DOHH2 (cell line): ENCODE results near the gene RILPL2.

Source experiments
- H3F3A ChIP-seq: fragments of 200-600 bp; sonication (generic), shearing (Covaris generic); 2 replicates; pipeline ENCODE4 v1.6.0; 2016; ENCODE audit warnings: antibody characterized with exemption, mild to moderate bottlenecking; ENCODE audit not compliant: control insufficient read depth, insufficient read depth
- H3K27ac ChIP-seq: fragments of 200-600 bp; sonication (generic); 2 replicates; pipeline ENCODE4 v1.5.1; 2014; ENCODE audit warnings: low read depth, mild to moderate bottlenecking, low read length, moderate library complexity
- H3K27me3 ChIP-seq: fragments of 200-600 bp; sonication (generic); 2 replicates; pipeline ENCODE4 v1.6.1; 2014; ENCODE audit warnings: mild to moderate bottlenecking, low read length, mixed read lengths; ENCODE audit not compliant: control insufficient read depth
- H3K36me3 ChIP-seq: fragments of 200-600 bp; sonication (generic); 2 replicates; pipeline ENCODE4 v1.6.1; 2014; ENCODE audit warnings: mild to moderate bottlenecking, low read length, moderate library complexity, mixed read lengths; ENCODE audit not compliant: control insufficient read depth
- H3K4me1 ChIP-seq: fragments of 200-600 bp; sonication (generic); 2 replicates; pipeline ENCODE4 v1.6.1; 2014; ENCODE audit warnings: mild to moderate bottlenecking, low read length, mixed read lengths; ENCODE audit not compliant: control insufficient read depth
- H3K4me2 ChIP-seq: fragments of 200-600 bp; sonication (generic); 2 replicates; pipeline ENCODE4 v1.6.0; 2014; ENCODE audit warnings: mild to moderate bottlenecking, low read length, moderate library complexity
- H3K4me3 ChIP-seq: fragments of 200-600 bp; sonication (generic); 2 replicates; pipeline ENCODE4 v1.5.1; 2014; ENCODE audit warnings: mild to moderate bottlenecking, low read length, mixed read lengths
- H3K79me2 ChIP-seq: fragments of 200-600 bp; sonication (generic); 2 replicates; pipeline ENCODE4 v1.6.1; 2014; ENCODE audit warnings: mild to moderate bottlenecking, low read length, mixed read lengths; ENCODE audit not compliant: control insufficient read depth
- H3K9me2 ChIP-seq: fragments of 200-600 bp; sonication (generic); replicated peaks from 2 replicates; pipeline ENCODE4 v1.6.1; 2014; ENCODE audit warnings: mild to moderate bottlenecking, low read length, mixed read lengths; ENCODE audit not compliant: control insufficient read depth
- H3K9me3 ChIP-seq: fragments of 200-600 bp; sonication (generic); 2 replicates; pipeline ENCODE4 v1.6.1; 2014; ENCODE audit warnings: antibody characterized with exemption, low read length, mixed read lengths; ENCODE audit not compliant: control insufficient read depth, insufficient read depth
- H4K20me1 ChIP-seq: fragments of 200-600 bp; sonication (generic); 2 replicates; pipeline ENCODE4 v1.6.0; 2014; ENCODE audit warnings: low read depth, mild to moderate bottlenecking, antibody characterized with exemption, low read length, moderate library complexity; ENCODE audit not compliant: control insufficient read depth, insufficient read depth
- EZH2phosphoT487 ChIP-seq: fragments of 200-600 bp; sonication (generic); IDR thresholded peaks from 2 replicates; pipeline ENCODE4 v1.6.1; 2017; ENCODE audit warnings: borderline replicate concordance, mild to moderate bottlenecking, antibody characterized with exemption, low read length, moderate library complexity, mixed read lengths
- TF ChIP-seq, protein P1 (sequence below): fragments of 200-600 bp; sonication (generic); IDR thresholded peaks from one replicate; pipeline ENCODE4 v1.5.1; 2014; ENCODE audit warnings: antibody characterized with exemption, mild to moderate bottlenecking, low read depth, low read length; ENCODE audit not compliant: poor library complexity, severe bottlenecking

Gene RILPL2

DNA sequence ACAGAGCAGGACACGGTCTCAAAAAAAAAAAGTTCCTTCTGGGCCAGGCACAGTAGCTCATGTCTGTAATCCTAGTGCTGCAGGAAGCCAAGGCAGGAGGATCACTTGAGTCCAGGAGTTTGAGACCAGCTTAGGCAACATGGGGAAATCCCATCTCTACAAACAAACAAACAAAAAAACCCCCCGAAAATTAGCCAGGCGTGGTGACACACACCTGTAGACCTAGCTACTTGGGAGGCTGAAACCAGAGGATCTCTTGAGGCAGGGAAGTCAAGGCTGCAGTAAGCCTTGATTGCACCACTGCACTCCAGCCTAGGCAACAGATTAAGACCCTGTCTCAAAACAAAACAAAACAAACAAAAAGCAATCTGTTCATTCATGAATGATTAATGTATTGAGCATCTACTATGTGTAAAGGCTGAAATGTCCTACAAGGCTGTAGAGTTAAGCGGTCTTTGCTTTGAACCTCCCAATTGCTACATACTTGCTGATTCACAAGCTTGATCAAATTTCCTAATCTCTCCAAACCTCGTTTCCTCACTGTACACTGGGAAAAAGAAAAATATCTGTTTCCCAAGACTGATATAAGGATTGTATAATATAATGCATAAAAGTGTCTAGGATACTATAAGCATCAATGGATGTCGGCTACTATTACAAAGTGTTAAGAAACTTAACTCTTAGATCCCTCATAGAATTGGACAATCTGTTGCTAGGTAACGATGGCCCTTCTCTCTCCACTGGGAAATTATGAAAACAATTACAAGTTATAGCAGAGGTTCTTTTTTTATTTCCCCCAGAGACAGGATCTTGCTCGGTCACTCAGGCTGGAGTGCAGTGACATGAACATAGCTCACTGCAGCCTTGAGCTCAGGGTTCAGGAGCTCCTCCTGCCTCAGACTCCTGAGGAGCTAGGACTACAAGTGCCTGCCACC lies 7.9 kb upstream of the RILPL2 start:
- Histone ChIP-seq H4K20me1 (no peaks in the 10 kb centered on the region), H3F3A (no peaks in the 10 kb centered on the region), H3K79me2 (no peaks in the 10 kb centered on the region), H3K4me1 (peaks cover 26% of the 10 kb centered on the region), H3K4me2 (no peak overlapping the region), H3K36me3 (no peaks in the 10 kb centered on the region), H3K27me3 (no peaks in the 10 kb centered on the region), H3K9me2 (no peaks in the 10 kb centered on the region), H3K9me3 (no peaks in the 10 kb centered on the region), H3K4me3 (no peak overlapping the region), H3K27ac (no peak overlapping the region)
- no peak for TF ChIP-seq EZH2phosphoT487
- TF ChIP-seq, protein P1, sequence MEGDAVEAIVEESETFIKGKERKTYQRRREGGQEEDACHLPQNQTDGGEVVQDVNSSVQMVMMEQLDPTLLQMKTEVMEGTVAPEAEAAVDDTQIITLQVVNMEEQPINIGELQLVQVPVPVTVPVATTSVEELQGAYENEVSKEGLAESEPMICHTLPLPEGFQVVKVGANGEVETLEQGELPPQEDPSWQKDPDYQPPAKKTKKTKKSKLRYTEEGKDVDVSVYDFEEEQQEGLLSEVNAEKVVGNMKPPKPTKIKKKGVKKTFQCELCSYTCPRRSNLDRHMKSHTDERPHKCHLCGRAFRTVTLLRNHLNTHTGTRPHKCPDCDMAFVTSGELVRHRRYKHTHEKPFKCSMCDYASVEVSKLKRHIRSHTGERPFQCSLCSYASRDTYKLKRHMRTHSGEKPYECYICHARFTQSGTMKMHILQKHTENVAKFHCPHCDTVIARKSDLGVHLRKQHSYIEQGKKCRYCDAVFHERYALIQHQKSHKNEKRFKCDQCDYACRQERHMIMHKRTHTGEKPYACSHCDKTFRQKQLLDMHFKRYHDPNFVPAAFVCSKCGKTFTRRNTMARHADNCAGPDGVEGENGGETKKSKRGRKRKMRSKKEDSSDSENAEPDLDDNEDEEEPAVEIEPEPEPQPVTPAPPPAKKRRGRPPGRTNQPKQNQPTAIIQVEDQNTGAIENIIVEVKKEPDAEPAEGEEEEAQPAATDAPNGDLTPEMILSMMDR, result no peak

DNA sequence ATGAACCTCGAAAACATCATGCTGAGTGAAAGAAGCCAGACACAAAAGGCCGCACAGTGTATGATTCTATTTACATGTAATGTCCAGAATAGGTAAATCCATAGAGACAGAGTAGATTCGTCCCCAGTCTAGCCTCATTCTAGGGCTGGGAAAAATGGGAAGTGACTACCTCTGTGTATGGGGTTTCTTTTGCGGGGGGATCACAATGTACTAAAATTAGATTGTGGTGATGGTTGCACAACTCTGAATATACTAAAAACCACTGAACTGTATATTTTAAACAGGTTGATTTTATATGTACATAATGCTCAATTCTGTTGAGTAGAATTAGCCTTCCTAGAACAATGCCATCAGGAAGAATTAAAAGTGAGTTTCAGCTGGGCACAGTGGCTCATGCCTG lies 6.3 kb upstream of the RILPL2 start:
- Histone ChIP-seq H3K4me2 (peak overlapping the region; percentile 21; the same call in 1 of the 2 replicates), H3K9me2 (no peaks in the 10 kb centered on the region), H4K20me1 (no peaks in the 10 kb centered on the region), H3K36me3 (no peaks in the 10 kb centered on the region), H3K27me3 (no peaks in the 10 kb centered on the region), H3K4me1 (peaks cover 26% of the 10 kb centered on the region), H3F3A (peaks cover 3% of the 10 kb centered on the region; the same call in 1 of the 2 replicates), H3K9me3 (no peaks in the 10 kb centered on the region), H3K27ac (no peak overlapping the region), H3K4me3 (peak overlapping the region; percentile 12; the same call in 1 of the 2 replicates), H3K79me2 (no peaks in the 10 kb centered on the region)
- TF ChIP-seq EZH2phosphoT487, result no peak
- TF ChIP-seq, protein P1, result no peak

DNA sequence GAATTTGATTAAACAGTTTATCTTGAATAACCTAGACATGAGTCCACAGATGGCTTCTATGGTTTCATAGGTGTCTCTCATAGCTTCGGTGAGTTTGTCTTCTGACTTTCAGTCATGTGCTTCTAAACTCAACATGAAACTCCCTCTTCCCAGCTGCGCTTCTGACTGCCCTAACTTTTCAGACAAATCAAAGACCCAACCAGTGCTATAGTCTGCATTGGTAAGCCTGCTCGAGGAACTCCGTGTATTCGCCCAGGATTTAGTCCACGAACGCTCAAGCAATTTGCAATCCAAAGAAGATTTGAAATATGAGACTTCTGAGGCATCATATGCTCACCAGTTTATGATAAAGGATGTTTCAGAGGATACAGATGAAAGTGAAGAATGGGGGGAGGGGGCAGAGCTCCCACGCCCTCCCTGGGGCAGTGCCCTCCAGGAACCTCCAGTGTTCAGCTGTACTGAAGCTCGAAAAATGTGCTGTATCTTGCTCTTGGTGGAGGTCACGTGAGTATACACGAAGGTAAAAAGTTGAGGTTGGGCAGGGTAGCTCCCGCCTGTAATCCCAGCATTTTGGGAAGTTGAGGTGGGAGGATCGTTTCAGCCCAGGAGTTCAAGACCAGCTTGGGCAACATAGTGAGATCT lies 5.2 kb upstream of the RILPL2 start:
- Histone ChIP-seq H3K79me2 (peaks cover 3% of the 10 kb centered on the region; the same call in 1 of the 2 replicates), H3K27ac (no peak overlapping the region), H3K4me2 (no peak overlapping the region), H4K20me1 (no peaks in the 10 kb centered on the region), H3K36me3 (no peaks in the 10 kb centered on the region), H3K9me3 (no peaks in the 10 kb centered on the region), H3K4me3 (no peak overlapping the region), H3F3A (peaks cover 9% of the 10 kb centered on the region; the same call in 1 of the 2 replicates), H3K4me1 (peaks cover 31% of the 10 kb centered on the region), H3K9me2 (no peaks in the 10 kb centered on the region), H3K27me3 (no peaks in the 10 kb centered on the region)
- TF ChIP-seq, protein P1, result no peak
- TF ChIP-seq EZH2phosphoT487, result no peak
